Erythroblast (primary cell): ENCODE results near the gene CUL7.
"Not testable (repeated sequence)": the region's sequence is repeated elsewhere in the genome, so short reads cannot be mapped to it uniquely, and the experiment has no call there.

Experiments
- DNase-seq, 2 experiments: peaks; one replicate each; lab custom pipeline; 2025; lab: John Stamatoyannopoulos, UW
- GATA1 ChIP-seq: IDR thresholded peaks from 2 replicates; pipeline ENCODE4 v1.6.1; 2011; ENCODE audit warnings: low read depth, mild to moderate bottlenecking, control low read depth, low read length, moderate library complexity
- POLR2A ChIP-seq: IDR thresholded peaks from 2 replicates; pipeline ENCODE4 v1.6.1; 2011; ENCODE audit warnings: mild to moderate bottlenecking, low read length

Gene CUL7

DNA sequence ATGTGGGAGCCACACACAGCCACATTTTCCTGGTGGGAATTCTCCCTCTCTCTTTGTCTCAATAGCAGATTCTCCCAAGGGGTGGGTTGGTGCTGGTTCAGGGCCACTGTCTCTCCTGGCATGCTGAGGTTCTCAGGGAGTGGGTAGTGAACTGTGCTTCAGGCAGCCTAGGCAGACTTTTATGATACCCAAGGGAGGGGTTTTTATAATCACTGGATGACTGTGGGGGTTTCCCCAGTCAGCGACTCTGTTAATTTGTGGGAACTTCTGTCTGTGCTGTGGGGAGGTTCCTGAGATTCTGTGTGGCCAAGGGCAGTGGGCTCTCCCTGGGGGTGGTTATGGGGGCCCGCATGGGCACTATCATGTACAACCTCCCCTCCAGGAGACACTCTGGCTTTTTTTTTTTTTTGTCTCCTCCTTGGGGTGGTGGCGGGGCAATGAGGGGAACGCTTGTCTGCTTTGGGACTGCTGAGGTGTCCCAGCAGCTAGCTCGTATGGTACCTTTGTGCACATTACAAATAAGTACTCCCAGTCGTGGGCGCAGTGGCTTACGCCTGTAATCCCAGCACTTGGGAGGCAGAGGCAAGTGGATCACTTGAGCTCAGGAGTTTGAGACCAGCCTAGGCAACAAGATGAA is 32.5 kb upstream of the CUL7 start:
- no peak for TF ChIP-seq POLR2A
- TF ChIP-seq GATA1 = no peak
- no peak for DNase-seq

DNA sequence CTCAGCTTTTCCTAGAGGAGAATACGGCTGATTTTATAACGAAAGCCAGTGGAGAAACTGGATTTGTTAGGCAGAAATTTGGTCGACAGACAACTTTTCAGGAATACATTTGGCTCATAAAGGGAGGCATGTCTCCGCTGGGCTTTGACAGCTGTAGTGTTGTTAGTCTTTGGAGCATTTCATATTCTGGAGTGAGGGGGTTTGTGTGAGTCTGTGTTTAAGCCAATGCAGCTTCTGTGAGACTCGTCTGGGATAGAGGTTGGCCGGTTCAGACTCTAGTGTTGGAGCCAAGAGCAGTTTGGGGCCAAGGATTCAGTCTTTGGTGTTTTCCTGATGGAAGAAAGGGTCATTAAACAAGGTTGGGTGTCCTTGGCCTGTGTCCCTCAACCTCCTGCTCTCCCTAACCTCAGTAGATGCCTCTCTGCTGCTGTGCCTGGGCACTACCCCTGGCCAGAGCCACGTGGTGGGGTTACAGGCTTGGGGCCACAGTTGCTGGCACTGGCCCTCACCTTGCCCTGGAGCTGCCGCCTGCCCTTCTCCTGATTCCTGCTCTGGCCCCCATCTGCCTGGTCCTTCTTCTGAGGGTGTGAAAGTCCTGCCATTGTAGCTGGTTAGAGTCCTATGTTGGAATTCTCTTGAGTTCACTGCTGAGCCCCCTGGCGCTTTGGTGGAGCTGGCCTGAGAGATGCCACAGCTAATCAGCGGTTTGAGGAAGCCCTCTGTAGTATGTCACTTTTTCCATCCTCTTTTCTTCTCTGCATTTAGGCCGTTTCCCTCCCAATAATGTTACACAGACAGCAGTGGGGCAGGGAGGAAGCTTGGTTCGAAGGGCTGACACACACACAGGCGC is 29.4 kb upstream of the CUL7 start:
- no peak for DNase-seq
- TF ChIP-seq POLR2A (no peak), GATA1 (no peak)

DNA sequence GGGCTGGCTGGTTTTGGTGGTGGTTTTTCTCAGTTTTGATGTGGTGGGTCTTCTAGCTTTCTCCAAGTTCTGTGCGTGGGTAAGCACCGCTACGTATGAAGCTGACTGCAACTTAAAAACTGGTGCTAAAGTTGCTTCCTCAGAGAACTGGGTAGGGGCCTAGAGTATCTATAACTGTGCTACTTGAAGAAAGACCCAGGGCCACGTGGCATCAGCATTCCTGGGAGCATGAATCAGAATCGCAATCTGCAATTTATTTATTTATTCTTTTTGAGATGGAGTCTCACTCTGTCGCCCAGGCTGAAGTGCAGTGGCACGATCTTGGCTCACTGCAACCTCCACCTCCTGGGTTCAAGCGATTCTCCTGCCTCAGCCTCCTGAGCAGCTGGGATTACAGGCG is 28.3 kb upstream of the CUL7 start:
- DNase-seq = not testable (repeated sequence)

DNA sequence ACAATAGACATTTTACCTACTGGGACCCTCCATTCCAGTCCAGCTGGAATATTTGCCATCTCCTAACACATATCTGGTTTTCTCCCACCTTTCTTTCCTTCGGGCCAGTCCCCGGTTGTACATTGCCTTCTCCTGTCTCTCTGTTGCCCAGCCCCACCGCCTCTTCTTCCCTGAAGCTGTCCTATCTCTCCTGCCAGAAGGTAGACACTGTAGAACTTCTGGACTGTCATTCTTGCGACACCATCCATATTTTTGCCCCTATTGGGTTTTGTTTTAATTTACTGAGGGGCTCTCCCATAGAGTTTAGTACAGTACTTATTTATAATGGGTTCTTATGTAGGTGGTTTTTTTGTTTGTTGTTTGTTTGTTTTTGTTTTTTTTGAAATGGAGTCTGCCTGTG is 27.4 kb upstream of the CUL7 start:
- DNase-seq = peak; percentile 11 to 24
- no peak for TF ChIP-seq GATA1

DNA sequence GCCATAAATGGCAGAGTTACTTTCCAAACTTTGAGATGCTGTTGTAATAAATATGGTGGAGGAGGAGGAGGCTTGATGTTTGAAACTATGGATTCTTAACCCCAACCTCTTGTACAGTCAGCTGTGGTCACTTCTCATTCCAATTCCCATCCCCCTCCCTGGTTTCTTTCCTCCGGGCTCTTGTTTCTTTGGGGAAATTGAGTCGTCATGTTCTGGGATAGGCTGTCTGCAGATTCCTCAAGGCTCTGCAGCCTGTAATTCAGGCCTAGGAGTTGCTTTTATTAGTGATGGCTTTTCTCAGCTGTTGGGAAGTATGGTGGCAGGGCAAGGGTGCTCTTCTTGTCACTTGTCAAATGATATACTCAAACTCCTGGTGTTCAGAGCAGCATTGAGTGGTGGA is 25.0 kb upstream of the CUL7 start:
- DNase-seq = no peak
- no peak for TF ChIP-seq POLR2A
- TF ChIP-seq GATA1 = no peak

DNA sequence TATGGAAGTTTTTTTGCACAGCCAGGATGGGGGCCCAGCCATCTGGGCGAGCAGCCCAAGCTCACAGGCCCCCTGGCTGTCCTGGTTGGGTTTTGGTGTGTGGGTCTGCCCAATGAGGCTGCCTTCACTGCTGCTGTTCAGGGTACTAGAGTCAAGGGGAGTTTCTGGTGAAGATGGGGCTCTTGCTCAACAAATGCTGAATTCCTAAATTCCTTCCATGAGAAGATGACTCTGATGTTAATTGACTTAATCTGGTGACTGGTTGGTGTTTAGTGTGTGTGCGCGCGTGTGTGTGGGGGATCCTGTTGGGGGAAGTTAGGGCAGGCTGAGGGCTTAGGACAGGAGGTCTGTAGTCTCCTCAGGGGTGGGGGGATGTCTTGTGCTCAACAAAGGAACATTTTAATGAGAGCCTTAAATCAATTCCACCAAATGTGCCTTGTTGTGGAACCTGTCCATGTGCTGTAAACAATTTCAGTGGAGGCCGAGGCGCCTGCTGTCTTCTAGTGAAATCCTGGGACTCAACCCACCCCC is 24.4 kb upstream of the CUL7 start:
- TF ChIP-seq POLR2A (no peak), GATA1 (no peak)
- no peak for DNase-seq

DNA sequence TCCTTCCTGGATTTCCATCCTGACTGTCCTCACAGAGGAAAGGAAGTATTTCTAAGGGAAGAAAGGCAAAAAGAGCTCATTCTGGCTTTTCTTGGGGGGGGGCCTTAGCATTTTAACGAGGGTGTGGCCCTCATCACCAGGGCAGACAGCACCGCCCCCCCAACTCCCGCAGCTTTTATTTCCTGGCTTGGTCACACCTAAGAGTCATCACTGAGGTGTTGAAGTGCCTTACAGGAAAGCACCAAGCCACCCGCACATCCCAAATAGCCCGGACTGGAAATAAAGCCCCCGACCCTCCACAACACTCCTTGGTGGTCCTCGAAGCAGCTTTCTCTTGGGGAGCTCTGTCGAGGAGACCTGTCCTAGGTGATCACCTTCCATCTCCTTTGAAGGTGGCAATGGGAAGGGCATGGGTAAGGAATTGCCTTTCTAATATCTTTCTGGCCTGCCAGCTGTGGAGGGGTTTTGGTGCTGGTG is 23.7 kb upstream of the CUL7 start:
- DNase-seq = no peak
- TF ChIP-seq GATA1 (no peak), POLR2A (no peak)

DNA sequence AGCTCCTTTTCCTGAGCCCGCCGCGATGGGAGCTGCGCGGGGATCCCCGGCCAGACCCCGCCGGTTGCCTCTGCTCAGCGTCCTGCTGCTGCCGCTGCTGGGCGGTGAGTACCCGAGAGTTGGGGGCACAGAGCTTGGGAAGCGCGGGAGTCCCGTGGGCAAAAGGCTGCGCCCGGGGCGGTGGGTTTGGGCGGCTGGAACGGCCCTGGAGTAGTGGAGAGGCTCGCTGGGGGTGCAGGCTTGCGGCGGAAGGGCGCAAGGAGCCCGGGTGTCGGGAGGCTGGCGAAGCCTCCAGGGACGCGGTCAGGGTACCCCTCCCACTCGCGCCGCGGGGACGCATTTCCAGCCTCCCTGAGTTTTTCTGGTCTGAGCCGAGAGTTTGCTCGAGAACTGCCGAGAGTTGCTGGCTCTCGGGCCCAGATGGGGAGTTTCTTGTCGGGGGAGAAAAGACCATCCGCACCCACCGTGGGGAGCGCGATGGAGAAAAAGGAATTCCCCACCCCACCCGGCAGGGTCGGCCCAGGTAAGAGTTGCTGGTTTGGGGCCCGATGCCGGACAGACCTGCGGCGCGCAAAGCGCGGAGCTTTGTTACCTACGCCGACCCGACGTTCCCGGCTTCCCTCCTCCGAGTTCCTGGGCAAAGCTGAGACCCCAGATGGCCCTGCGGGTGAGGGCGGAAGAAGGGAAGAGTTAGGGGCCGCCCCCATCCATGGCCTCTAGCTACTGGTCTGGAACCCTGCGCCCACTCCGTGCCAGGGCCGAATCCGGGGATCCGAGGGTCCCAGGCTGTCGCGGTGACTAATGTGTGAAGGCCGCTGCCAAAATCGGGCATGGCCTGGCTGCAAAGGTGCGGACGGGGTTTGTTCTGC is 23.0 kb upstream of the CUL7 start:
- DNase-seq = peak; percentile 21 to 25
- TF ChIP-seq GATA1 = no peak
- TF ChIP-seq POLR2A = no peak

DNA sequence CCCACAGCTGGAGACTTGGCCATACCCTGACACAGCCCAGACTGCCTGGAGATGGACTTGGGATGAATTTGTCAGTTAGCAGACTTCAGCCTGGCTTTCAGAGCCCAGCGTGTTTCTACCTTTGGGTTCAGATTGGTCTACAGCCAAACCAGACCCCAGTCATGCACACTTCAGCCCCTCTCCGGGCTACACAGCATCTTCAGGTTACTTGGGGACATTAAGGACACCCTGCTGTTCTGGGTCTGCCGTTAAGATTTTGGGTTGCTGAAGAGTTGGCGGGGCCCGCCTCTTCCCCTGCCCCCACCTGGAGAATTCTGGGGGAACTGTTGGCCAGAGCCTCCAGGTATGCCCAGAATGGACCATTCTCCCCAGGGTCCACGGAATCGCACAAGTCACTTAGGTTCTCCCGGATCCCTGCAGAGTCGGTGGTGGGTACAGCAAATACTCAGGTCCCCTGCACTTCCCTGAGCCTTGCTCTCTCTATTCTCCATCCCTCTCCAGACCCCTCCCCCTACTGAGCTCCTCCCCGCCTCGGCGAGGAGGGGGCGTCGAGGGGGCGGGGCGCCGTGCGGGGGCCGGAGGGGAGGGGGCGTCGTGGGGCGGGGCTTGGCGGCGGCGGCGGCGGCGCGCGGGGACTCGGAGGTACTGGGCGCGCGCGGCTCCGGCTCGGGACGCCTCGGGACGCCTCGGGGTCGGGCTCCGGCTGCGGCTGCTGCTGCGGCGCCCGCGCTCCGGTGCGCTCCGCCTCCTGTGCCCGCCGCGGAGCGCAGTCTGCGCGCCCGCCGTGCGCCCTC is 22.2 kb upstream of the CUL7 start, which contains the start of gene PTK7:
Gene PTK7 (plus strand): TSS at position 645 of the 794 bp plus-strand sequence. CDS start 175 bp downstream, outside the sequence.
- no peak for DNase-seq
- TF ChIP-seq GATA1 (no peak), POLR2A (no peak)

DNA sequence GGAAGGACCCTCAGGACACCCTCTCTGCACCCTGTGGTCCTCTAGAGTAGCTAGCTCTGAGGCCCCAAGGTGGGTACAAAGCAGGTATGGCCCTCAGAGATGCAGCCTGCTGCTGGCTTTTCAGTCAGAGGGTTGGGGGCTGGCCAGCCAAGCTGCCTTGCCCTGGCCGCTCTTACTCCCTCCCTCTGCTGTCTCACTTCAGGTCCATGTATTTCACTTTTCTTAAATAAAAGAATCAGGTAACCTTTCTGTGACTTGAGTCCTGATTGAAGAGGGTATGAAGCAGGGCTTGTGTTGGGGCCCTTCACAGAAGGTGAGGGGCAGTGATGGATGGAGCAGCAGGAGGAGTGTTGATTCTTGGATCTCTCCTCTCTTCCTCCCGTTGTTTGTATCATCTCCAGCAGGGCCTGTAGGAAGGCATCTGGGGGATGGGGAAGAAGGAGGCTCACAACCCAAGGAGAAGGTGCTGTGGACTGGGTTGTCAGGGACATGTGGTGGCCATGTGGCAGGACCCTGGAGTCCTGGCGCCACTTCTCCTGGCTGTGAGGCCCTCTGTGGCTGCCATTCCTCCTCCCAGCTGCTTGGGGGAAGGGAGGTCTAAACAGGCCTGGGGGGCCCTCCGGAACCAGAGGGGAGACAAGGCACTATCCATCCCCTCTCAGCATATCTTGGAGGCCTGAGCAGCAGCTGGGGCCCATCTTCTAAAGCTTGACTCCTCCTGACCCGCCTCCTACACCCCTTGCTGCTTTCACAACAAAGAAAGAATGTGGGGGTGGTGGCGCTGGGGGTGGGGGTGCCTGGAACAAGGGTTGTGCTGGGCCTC is 21.4 kb upstream of the CUL7 start:
- no peak for TF ChIP-seq GATA1
- no peak for TF ChIP-seq POLR2A
- DNase-seq = no peak

DNA sequence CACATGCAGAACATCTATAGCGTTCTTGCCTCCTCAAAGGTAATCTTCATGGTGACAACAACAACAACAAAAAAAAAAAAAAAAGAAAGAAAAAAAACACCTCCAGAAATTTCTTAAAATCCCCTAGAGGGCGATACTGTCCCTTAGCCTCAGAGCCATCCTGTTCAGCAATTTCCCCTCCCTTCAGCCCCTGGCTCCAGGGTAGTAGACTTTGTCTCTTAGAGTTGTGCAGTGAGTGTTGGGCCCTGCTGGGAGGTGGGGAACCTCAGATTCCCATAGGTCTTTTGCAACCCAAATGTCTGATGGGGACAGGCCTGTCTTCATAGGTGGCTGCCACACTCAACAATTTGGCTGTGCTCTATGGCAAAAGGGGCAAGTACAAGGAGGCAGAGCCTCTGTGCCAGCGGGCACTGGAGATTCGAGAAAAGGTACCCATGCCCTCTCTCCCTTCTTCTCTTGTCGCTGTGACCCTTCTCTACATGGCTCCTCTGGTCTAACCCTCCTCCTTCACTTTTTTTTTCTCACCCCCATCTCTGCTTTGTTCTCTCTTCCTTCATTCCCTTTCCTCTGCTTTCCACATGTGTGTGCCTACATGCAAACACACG is 16.5 kb upstream of the CUL7 start:
- no peak for TF ChIP-seq POLR2A
- TF ChIP-seq GATA1 = no peak
- DNase-seq = peak; percentile 64 to 72

DNA sequence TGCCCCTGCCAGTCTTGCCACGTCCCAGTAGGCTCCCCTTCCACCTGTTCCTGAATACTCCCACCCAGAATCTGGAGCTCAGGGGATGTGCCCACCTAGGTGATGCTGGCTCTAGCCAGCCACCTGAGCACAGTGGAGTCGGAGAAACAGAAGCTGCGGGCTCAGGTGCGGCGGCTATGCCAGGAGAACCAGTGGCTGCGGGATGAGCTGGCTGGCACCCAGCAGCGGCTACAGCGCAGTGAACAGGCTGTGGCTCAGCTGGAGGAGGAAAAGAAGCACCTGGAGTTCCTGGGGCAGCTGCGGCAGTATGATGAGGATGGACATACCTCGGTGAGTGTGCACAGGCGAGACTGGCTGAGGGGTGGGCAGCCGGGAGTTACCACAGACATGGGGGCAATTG is 9.2 kb upstream of the CUL7 start:
- TF ChIP-seq POLR2A (no peak), GATA1 (no peak)
- no peak for DNase-seq
